ENCODE data around the gene CIRBP.

Gene CIRBP

DNA sequence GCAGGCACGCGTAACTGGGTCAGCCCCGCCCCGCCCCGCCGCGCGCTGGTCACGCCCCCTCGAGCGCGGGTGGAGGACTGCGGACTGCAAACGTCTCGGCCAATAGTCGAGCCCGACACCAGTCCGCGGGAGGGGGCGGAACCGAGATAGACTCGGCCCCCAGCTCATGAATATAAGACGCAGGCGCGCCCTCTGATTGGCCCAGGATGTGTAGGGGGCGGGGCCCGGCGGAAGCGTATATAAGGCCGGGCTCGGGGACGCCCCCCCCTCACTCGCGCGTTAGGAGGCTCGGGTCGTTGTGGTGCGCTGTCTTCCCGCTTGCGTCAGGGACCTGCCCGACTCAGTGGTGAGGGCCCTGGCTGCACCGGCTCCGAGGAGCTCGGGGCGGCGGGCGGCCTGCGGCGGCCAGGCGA lies at the start of gene CIRBP:
TSS of gene CIRBP (plus strand) at position 268 of the 413 bp plus-strand sequence. CDS start 1,602 bp downstream, outside the sequence.
- TF ChIP-seq FOXK2 (IDR thresholded peaks at IDR 0.05) (no peak), ZNF384 (IDR thresholded peaks at IDR 0.05) (no peak), NFRKB (IDR thresholded peaks at IDR 0.05) (no peak), ELF4 (IDR thresholded peaks at IDR 0.05) (peak; percentile 77; the same call in 1 of the 2 replicates), L3MBTL2 (conservative IDR thresholded peaks at IDR 0.05) (no peak), FOXM1 (IDR thresholded peaks at IDR 0.05; ENCODE audit: borderline replicate concordance) (peak; percentile 63; the same call in 1 of the 2 replicates), BHLHE40 (IDR thresholded peaks at IDR 0.05; ENCODE audit: borderline replicate concordance) (no peak), HDGF (IDR thresholded peaks at IDR 0.05; ENCODE audit: borderline replicate concordance) (no peak), TARDBP (IDR thresholded peaks at IDR 0.05) (no peak), SUZ12 (IDR thresholded peaks at IDR 0.05) (no peak)
- DNase-seq (ENCODE audit: extremely low spot score), result peak; percentile 94
- POLR2A ChIA-PET, result interaction anchor here (0.6 to 6.9 kb wide), 92 partner anchors 9 to 480 kb away, joined by 3 to 375 read pairs (median 5); partner anchors contain the start of genes ABCA7, ATP5F1D, CBARP and CNN2
- CTCF ChIA-PET, result interaction anchor here (0.8 to 7.3 kb wide), 3 partner anchors 11 to 24 kb away, joined by 4 to 149 read pairs (median 4); no protein-coding TSS in a partner anchor

DNA sequence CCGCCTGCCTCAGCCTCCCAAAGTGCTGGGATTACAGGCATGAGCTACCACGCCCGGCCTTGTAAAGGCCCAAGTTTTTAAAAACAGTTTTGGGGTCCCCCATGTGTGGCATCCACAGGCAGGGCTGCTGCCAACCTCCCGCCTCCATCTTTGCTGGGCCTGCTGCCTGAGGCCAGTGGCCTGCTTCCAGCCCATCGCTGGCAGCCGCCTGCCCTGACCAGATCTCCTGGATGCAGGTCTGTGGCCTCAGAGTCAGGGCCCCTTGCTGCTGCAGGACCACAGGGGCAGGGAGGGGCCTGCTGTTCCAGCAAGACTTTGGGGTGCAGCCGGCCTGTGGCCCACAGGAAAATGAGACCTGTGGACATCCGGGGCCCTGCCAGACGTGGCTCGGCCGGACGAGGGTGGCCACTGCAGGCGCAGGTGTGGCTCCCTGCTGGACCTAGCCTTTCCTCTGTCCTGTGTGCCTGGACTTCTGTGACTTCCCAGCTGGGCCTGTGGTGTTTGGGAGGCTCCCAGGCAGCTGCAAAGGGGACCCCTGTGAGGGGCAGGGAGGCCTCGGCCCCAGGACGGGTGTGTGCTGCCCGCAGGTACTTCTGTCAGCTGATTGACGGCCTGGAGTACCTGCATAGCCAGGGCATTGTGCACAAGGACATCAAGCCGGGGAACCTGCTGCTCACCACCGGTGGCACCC lies 49.2 kb upstream of the CIRBP start:
- no peak for DNase-seq (ENCODE audit: extremely low spot score)
- CTCF ChIA-PET, result interaction anchor here (1.4 kb wide), 1 partner anchor 21 kb away, joined by 5 read pairs; no protein-coding TSS in a partner anchor
- POLR2A ChIA-PET, result interaction anchor here (2.6 kb wide), 1 partner anchor 49 kb away, joined by 20 read pairs; the partner anchor contains the start of gene CIRBP
- no peak for TF ChIP-seq FOXM1 (IDR thresholded peaks at IDR 0.05; ENCODE audit: borderline replicate concordance)
- TF ChIP-seq ZNF384 (IDR thresholded peaks at IDR 0.05), result no peak

DNA sequence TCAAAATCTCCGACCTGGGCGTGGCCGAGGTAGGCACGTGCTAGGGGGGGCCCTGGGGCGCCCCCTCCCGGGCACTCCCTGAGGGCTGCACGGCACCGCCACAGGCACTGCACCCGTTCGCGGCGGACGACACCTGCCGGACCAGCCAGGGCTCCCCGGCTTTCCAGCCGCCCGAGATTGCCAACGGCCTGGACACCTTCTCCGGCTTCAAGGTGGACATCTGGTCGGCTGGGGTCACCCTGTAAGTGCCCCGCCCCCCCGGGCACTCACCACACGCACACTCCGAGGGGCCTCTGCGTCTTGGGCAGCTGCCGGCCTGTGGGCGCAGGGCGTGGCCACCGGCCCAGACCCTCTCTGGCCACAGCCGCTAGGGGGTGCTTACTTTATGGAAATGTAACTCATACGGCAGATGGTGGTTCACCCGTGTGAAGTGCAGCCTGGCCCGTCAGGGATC lies 48.6 kb upstream of the CIRBP start:
- CTCF ChIA-PET, result interaction anchor here (0.9 to 1.4 kb wide), 3 partner anchors 9 to 20 kb away, joined by 3 to 5 read pairs (median 3); no protein-coding TSS in a partner anchor

DNA sequence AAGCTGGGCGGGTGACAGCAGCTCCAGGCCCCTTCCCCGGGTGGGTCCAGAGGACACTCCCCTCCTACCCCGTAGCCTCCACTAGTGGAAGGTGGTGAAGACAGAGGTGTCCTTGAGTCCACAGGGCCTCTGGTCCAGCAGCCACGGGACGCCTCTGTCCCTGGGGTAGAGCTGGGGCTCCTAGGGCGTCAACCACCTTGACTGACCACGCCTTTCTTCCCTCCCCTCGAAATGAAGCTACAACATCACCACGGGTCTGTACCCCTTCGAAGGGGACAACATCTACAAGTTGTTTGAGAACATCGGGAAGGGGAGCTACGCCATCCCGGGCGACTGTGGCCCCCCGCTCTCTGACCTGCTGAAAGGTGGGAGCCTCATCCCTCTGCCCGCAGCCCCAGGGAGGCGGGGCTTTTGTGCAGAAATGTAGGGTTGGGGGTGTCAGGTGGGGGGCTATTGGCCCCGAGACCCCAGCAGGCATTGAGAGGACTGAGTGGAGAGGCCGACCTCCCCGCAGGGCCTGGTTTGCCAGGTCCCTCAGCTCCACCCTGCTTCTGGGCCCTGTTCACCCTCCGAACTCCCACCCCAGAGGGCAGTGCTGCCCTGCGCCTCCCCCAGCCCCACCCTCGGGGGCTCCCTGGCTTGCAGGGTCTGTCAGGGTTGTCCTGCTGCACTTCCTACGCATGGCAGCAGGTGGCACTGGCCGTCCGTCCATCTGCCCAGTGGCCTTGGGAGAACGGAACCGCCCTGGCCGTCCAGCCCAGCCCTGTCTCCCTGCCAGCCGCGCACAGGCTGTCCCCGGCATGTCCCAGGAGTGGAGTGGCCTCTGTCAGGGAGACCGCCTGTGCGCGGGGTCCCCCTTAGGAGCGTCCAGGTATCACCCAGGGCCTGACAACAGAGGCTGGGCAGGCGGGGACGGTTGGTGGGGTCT lies 47.9 kb upstream of the CIRBP start:
- POLR2A ChIA-PET, result interaction anchor here (1.9 to 2.6 kb wide), 3 partner anchors 17 to 48 kb away, joined by 4 to 20 read pairs (median 8); partner anchors contain the start of genes ATP5F1D, CBARP and CIRBP
- CTCF ChIA-PET, result interaction anchor here (0.9 to 1.4 kb wide), 3 partner anchors 9 to 19 kb away, joined by 3 to 5 read pairs (median 3); no protein-coding TSS in a partner anchor
- TF ChIP-seq BHLHE40 (IDR thresholded peaks at IDR 0.05; ENCODE audit: borderline replicate concordance), result no peak
- TF ChIP-seq TARDBP (IDR thresholded peaks at IDR 0.05), result no peak
- TF ChIP-seq FOXK2 (IDR thresholded peaks at IDR 0.05), result no peak
- no peak for TF ChIP-seq ZNF384 (IDR thresholded peaks at IDR 0.05)
- no peak for DNase-seq (ENCODE audit: extremely low spot score)

More for the DNA sequence above, 48.6 kb upstream of the CIRBP start:
- POLR2A ChIA-PET, result interaction anchor here (2.6 kb wide), 1 partner anchor 49 kb away, joined by 20 read pairs; the partner anchor contains the start of gene CIRBP
- no peak for DNase-seq (ENCODE audit: extremely low spot score)
- TF ChIP-seq FOXA1 (IDR thresholded peaks at IDR 0.05), result no peak
- no peak for TF ChIP-seq BHLHE40 (IDR thresholded peaks at IDR 0.05; ENCODE audit: borderline replicate concordance)
- no peak for TF ChIP-seq CTBP1 (IDR thresholded peaks at IDR 0.05; ENCODE audit: borderline replicate concordance)
- TF ChIP-seq ZNF384 (IDR thresholded peaks at IDR 0.05), result no peak
- TF ChIP-seq L3MBTL2 (conservative IDR thresholded peaks at IDR 0.05), result no peak
- TF ChIP-seq, protein P1, sequence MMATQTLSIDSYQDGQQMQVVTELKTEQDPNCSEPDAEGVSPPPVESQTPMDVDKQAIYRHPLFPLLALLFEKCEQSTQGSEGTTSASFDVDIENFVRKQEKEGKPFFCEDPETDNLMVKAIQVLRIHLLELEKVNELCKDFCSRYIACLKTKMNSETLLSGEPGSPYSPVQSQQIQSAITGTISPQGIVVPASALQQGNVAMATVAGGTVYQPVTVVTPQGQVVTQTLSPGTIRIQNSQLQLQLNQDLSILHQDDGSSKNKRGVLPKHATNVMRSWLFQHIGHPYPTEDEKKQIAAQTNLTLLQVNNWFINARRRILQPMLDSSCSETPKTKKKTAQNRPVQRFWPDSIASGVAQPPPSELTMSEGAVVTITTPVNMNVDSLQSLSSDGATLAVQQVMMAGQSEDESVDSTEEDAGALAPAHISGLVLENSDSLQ (IDR thresholded peaks at IDR 0.05), result no peak
- TF ChIP-seq FOXK2 (IDR thresholded peaks at IDR 0.05), result no peak
- TF ChIP-seq HDGF (IDR thresholded peaks at IDR 0.05; ENCODE audit: borderline replicate concordance), result no peak
- no peak for TF ChIP-seq FOXM1 (IDR thresholded peaks at IDR 0.05; ENCODE audit: borderline replicate concordance)

DNA sequence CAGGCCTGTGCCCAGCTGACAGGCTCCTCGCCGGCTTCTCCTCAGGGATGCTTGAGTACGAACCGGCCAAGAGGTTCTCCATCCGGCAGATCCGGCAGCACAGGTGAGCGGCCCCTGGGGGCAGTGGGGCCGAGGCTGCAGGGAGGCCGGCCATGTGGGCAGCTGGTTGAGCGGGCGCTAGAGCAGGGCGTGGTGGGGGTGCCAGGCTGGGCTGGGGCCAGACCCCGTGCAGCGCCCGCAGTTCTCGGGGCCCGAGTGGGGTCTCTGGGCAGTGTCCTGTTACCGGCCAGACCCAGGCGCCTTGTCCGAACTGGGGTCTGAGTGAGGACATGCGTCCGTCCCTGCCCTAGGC lies 47.3 kb upstream of the CIRBP start:
- DNase-seq (ENCODE audit: extremely low spot score), result no peak
- ChIA-PET POLR2A (interaction anchor here (1.9 to 2.6 kb wide), 3 partner anchors 17 to 47 kb away, joined by 4 to 20 read pairs (median 8); partner anchors contain the start of genes ATP5F1D, CBARP and CIRBP), CTCF (no interaction called here)
- TF ChIP-seq, protein P1 (IDR thresholded peaks at IDR 0.05), result no peak
- no peak for TF ChIP-seq CTBP1 (IDR thresholded peaks at IDR 0.05; ENCODE audit: borderline replicate concordance)
- no peak for TF ChIP-seq HDGF (IDR thresholded peaks at IDR 0.05; ENCODE audit: borderline replicate concordance)
- no peak for TF ChIP-seq FOXA1 (IDR thresholded peaks at IDR 0.05)
- no peak for TF ChIP-seq BHLHE40 (IDR thresholded peaks at IDR 0.05; ENCODE audit: borderline replicate concordance)
- TF ChIP-seq L3MBTL2 (conservative IDR thresholded peaks at IDR 0.05), result no peak
- TF ChIP-seq ZNF384 (IDR thresholded peaks at IDR 0.05), result no peak
- TF ChIP-seq TARDBP (IDR thresholded peaks at IDR 0.05), result no peak
- no peak for TF ChIP-seq SUZ12 (IDR thresholded peaks at IDR 0.05)
- no peak for TF ChIP-seq FOXK2 (IDR thresholded peaks at IDR 0.05)
- no peak for TF ChIP-seq ARNT (IDR thresholded peaks at IDR 0.05)
- TF ChIP-seq FOXM1 (IDR thresholded peaks at IDR 0.05; ENCODE audit: borderline replicate concordance), result no peak
- TF ChIP-seq NFRKB (IDR thresholded peaks at IDR 0.05), result no peak

DNA sequence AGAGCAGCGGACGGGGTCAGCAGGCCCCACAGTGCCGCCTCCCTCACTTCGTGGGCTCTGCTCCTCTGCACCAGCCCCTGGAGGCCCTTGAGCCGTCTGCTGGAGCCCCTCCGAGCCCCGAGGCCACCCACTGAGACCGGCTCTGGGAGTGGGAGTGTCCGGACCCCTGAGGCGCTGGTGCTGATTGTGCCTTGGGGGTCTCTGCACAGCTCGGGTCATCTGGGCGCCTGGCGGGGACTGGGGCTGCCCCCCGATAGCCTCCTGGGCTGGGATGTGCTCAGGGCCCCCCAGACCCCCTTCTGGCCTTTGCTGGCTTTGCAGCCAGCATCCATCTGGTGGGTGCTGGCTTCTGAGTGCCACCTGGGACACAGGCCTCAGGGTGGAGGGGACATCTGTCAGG lies 46.7 kb upstream of the CIRBP start:
- TF ChIP-seq TARDBP (IDR thresholded peaks at IDR 0.05) (no peak), FOXA1 (IDR thresholded peaks at IDR 0.05) (no peak), FOXM1 (IDR thresholded peaks at IDR 0.05; ENCODE audit: borderline replicate concordance) (no peak), ARNT (IDR thresholded peaks at IDR 0.05) (no peak), NFRKB (IDR thresholded peaks at IDR 0.05) (no peak), FOXK2 (IDR thresholded peaks at IDR 0.05) (no peak), BHLHE40 (IDR thresholded peaks at IDR 0.05; ENCODE audit: borderline replicate concordance) (no peak), LEF1 (IDR thresholded peaks at IDR 0.05; ENCODE audit: borderline replicate concordance) (no peak), CTBP1 (IDR thresholded peaks at IDR 0.05; ENCODE audit: borderline replicate concordance) (no peak), ELF4 (IDR thresholded peaks at IDR 0.05) (no peak), SP1 (IDR thresholded peaks at IDR 0.05) (no peak), HDGF (IDR thresholded peaks at IDR 0.05; ENCODE audit: borderline replicate concordance) (no peak), L3MBTL2 (conservative IDR thresholded peaks at IDR 0.05) (no peak), SUZ12 (IDR thresholded peaks at IDR 0.05) (no peak), ZNF384 (IDR thresholded peaks at IDR 0.05) (no peak)
- TF ChIP-seq, protein P1 (IDR thresholded peaks at IDR 0.05), result no peak
- ChIA-PET CTCF (no interaction called here), POLR2A (interaction anchor here (1.9 to 2.6 kb wide), 3 partner anchors 16 to 47 kb away, joined by 4 to 20 read pairs (median 8); partner anchors contain the start of genes ATP5F1D, CBARP and CIRBP)
- no peak for DNase-seq (ENCODE audit: extremely low spot score)

Data from HEK293T (cell line).